ENCODE results near the gene TPM1.

DNA sequence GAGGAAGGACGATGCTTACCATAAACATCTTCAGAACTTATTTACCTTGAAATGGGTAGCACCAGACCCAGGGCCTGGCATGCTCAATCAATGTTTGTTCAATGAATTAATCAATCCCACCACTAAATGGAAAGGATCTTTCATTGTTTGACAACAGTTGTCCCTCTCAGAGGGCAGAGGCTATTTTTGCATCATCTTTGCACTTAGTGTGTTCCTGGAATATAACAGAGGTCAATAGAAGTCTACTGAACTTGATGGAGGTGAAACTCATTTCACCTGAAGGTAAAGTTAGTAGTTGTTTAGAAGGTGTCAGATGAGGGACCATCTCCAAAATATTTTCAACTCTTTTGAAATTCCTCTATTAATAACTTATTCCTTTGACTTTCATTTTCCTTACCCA lies 42.3 kb downstream of the TPM1 start:
- no peak for TF ChIP-seq EZH2 (IDR thresholded peaks at IDR 0.05; ENCODE audit: low read length, missing control alignments)
- TF ChIP-seq, protein P1, sequence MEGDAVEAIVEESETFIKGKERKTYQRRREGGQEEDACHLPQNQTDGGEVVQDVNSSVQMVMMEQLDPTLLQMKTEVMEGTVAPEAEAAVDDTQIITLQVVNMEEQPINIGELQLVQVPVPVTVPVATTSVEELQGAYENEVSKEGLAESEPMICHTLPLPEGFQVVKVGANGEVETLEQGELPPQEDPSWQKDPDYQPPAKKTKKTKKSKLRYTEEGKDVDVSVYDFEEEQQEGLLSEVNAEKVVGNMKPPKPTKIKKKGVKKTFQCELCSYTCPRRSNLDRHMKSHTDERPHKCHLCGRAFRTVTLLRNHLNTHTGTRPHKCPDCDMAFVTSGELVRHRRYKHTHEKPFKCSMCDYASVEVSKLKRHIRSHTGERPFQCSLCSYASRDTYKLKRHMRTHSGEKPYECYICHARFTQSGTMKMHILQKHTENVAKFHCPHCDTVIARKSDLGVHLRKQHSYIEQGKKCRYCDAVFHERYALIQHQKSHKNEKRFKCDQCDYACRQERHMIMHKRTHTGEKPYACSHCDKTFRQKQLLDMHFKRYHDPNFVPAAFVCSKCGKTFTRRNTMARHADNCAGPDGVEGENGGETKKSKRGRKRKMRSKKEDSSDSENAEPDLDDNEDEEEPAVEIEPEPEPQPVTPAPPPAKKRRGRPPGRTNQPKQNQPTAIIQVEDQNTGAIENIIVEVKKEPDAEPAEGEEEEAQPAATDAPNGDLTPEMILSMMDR (conservative IDR thresholded peaks at IDR 0.05 in 1 of 2, IDR thresholded peaks at IDR 0.05 in 1 of 2; ENCODE audit: low read depth in 1 of 2, low read length in 2 of 2): no peak
